ENCODE measurements around the gene SOWAHA.
A peak's percentile ranks its signal among the peaks of the same experiment; 100 is the strongest.

The SOWAHA gene

GRCh38 chr5:132770476-132771159 lies 42.5 kb upstream of the SOWAHA start:
- no CpG with 5 or more reads among the region's 8 CpGs for WGBS (ENCODE audit: extremely low coverage, insufficient coverage, insufficient read length)
- Histone ChIP-seq H3K79me2 (ENCODE audit: control insufficient read depth, insufficient read depth, low read length, poor library complexity) (peaks cover 73% of the 10 kb centered on the region), H3K4me3 (ENCODE audit: low read depth, low read length) (no peak overlapping the region)

GRCh38 chr5:132771503-132771998 lies 41.6 kb upstream of the SOWAHA start:
- peak overlapping the region; percentile 44 for H2BK120ac ChIP-seq (ENCODE audit: insufficient read depth, low read length, poor library complexity)
- H3K9ac ChIP-seq (ENCODE audit: low read length) = no peak overlapping the region
- H3K9me3 ChIP-seq (ENCODE audit: insufficient read depth, low read depth, low read length) = peaks cover 2% of the 10 kb centered on the region
- H3K36me3 ChIP-seq (ENCODE audit: control insufficient read depth in 1 of 2, insufficient read depth in 2 of 2, low read length in 2 of 2) = peaks cover 21 to 29% of the 10 kb centered on the region in 2 experiments
- no CpG with 5 or more reads among the region's 8 CpGs for WGBS (ENCODE audit: extremely low coverage, insufficient coverage, insufficient read length)
- H4K91ac ChIP-seq (ENCODE audit: low read depth, low read length) = peak overlapping the region; percentile 73
- H3K79me2 ChIP-seq (ENCODE audit: control insufficient read depth, insufficient read depth, low read length, poor library complexity) = peaks cover 75% of the 10 kb centered on the region
- H3K27me3 ChIP-seq (ENCODE audit: insufficient read depth, low read length) = no peaks in the 10 kb centered on the region
- no peak overlapping the region for H2AFZ ChIP-seq (ENCODE audit: insufficient read depth, low read length, poor library complexity)
- peak overlapping the region; percentile 55 for H2BK12ac ChIP-seq (ENCODE audit: low read length)
- no peak overlapping the region for H3K4me3 ChIP-seq (ENCODE audit: low read depth, low read length)
- H4K8ac ChIP-seq (ENCODE audit: low read depth, low read length) = peak overlapping the region; percentile 7
- H4K12ac ChIP-seq (ENCODE audit: low read depth, low read length) = no peak overlapping the region
- H2BK5ac ChIP-seq (ENCODE audit: low read depth, low read length, poor library complexity) = peak overlapping the region; percentile 75
- no peak overlapping the region for H3K23ac ChIP-seq (ENCODE audit: low read length)
- H3K18ac ChIP-seq (ENCODE audit: low read length) = peak overlapping the region; percentile 10
- peak overlapping the region; percentile 89 for H3K27ac ChIP-seq (ENCODE audit: low read depth, low read length)
- peak overlapping the region; percentile 36 for H3K4me2 ChIP-seq (ENCODE audit: low read length)
- peak overlapping the region; percentile 64 for H3K14ac ChIP-seq (ENCODE audit: low read length)
- peak; percentile 33 to 52 for DNase-seq
- H3K79me1 ChIP-seq (ENCODE audit: low read length) = peaks cover 65% of the 10 kb centered on the region
- peak overlapping the region; percentile 48 for H2AK5ac ChIP-seq (ENCODE audit: low read length)
- peak overlapping the region; percentile 99 for H3K4ac ChIP-seq (ENCODE audit: low read depth, low read length)
- H3K4me1 ChIP-seq (ENCODE audit: control insufficient read depth in 1 of 2, insufficient read depth in 2 of 2, low read length in 2 of 2) = peaks cover 78 to 80% of the 10 kb centered on the region in 2 experiments

More at GRCh38 chr5:132770476-132771159, 42.5 kb upstream of the SOWAHA start:
- peak overlapping the region; percentile 15 for H2BK12ac ChIP-seq (ENCODE audit: low read length)
- H2BK120ac ChIP-seq (ENCODE audit: insufficient read depth, low read length, poor library complexity) = peak overlapping the region; percentile 44
- no peaks in the 10 kb centered on the region for H3K27me3 ChIP-seq (ENCODE audit: insufficient read depth, low read length)
- H3K23ac ChIP-seq (ENCODE audit: low read length) = no peak overlapping the region
- H3K4me1 ChIP-seq (ENCODE audit: control insufficient read depth in 1 of 2, insufficient read depth in 2 of 2, low read length in 2 of 2) = peaks cover 82 to 89% of the 10 kb centered on the region in 2 experiments
- H3K36me3 ChIP-seq (ENCODE audit: control insufficient read depth in 1 of 2, insufficient read depth in 2 of 2, low read length in 2 of 2) = peaks cover 28 to 36% of the 10 kb centered on the region in 2 experiments
- no peak overlapping the region for H3K9ac ChIP-seq (ENCODE audit: low read length)
- peaks cover 61% of the 10 kb centered on the region for H3K79me1 ChIP-seq (ENCODE audit: low read length)
- DNase-seq = no peak
- H3K4me2 ChIP-seq (ENCODE audit: low read length) = no peak overlapping the region
- peaks cover 2% of the 10 kb centered on the region for H3K9me3 ChIP-seq (ENCODE audit: insufficient read depth, low read depth, low read length)
- H2BK5ac ChIP-seq (ENCODE audit: low read depth, low read length, poor library complexity) = peak overlapping the region; percentile 13
- H3K14ac ChIP-seq (ENCODE audit: low read length) = peak overlapping the region; percentile 41
- H3K4ac ChIP-seq (ENCODE audit: low read depth, low read length) = peak overlapping the region; percentile 37
- peak overlapping the region; percentile 89 for H3K27ac ChIP-seq (ENCODE audit: low read depth, low read length)
- H4K8ac ChIP-seq (ENCODE audit: low read depth, low read length) = peak overlapping the region; percentile 7
- H2AK5ac ChIP-seq (ENCODE audit: low read length) = no peak overlapping the region
- H4K91ac ChIP-seq (ENCODE audit: low read depth, low read length) = peak overlapping the region; percentile 44
- no peak overlapping the region for H2AFZ ChIP-seq (ENCODE audit: insufficient read depth, low read length, poor library complexity)
- no peak overlapping the region for H4K12ac ChIP-seq (ENCODE audit: low read depth, low read length)
- H3K18ac ChIP-seq (ENCODE audit: low read length) = no peak overlapping the region

- Histone ChIP-seq H3K14ac (ENCODE audit: low read length) (peak overlapping the region; percentile 96), H2BK12ac (ENCODE audit: low read length) (peak overlapping the region; percentile 55), H3K18ac (ENCODE audit: low read length) (peak overlapping the region; percentile 43), H3K23ac (ENCODE audit: low read length) (no peak overlapping the region), H2AK5ac (ENCODE audit: low read length) (peak overlapping the region; percentile 48), H2AFZ (ENCODE audit: insufficient read depth, low read length, poor library complexity) (no peak overlapping the region), H3K4me1 (ENCODE audit: control insufficient read depth in 1 of 2, insufficient read depth in 2 of 2, low read length in 2 of 2) (peaks cover 69 to 71% of the 10 kb centered on the region in 2 experiments), H3K27ac (ENCODE audit: low read depth, low read length) (peak overlapping the region; percentile 89), H3K79me1 (ENCODE audit: low read length) (peaks cover 65% of the 10 kb centered on the region), H2BK120ac (ENCODE audit: insufficient read depth, low read length, poor library complexity) (peak overlapping the region; percentile 47), H3K4ac (ENCODE audit: low read depth, low read length) (peak overlapping the region; percentile 99), H3K36me3 (ENCODE audit: control insufficient read depth in 1 of 2, insufficient read depth in 2 of 2, low read length in 2 of 2) (peaks cover 17 to 21% of the 10 kb centered on the region in 2 experiments), H4K91ac (ENCODE audit: low read depth, low read length) (peak overlapping the region; percentile 73), H3K4me2 (ENCODE audit: low read length) (peak overlapping the region; percentile 36), H3K9ac (ENCODE audit: low read length) (no peak overlapping the region), H3K27me3 (ENCODE audit: insufficient read depth, low read length) (no peaks in the 10 kb centered on the region), H4K12ac (ENCODE audit: low read depth, low read length) (no peak overlapping the region), H3K79me2 (ENCODE audit: control insufficient read depth, insufficient read depth, low read length, poor library complexity) (peaks cover 77% of the 10 kb centered on the region), H3K9me3 (ENCODE audit: insufficient read depth, low read depth, low read length) (peaks cover 2% of the 10 kb centered on the region), H2BK5ac (ENCODE audit: low read depth, low read length, poor library complexity) (peak overlapping the region; percentile 75), H3K4me3 (ENCODE audit: low read depth, low read length) (no peak overlapping the region), H4K8ac (ENCODE audit: low read depth, low read length) (peak overlapping the region; percentile 20)
- DNase-seq = no peak
- WGBS (ENCODE audit: extremely low coverage, insufficient coverage, insufficient read length) = no CpG with 5 or more reads among the region's 8 CpGs
These were observed 40.6 kb upstream of the SOWAHA start for GRCh38 chr5:132772291-132773070.

GRCh38 chr5:132773114-132773513 lies 40.0 kb upstream of the SOWAHA start:
- Histone ChIP-seq H3K9ac (ENCODE audit: low read length) (no peak overlapping the region), H3K4ac (ENCODE audit: low read depth, low read length) (peak overlapping the region; percentile 99), H3K27me3 (ENCODE audit: insufficient read depth, low read length) (no peaks in the 10 kb centered on the region), H3K4me3 (ENCODE audit: low read depth, low read length) (no peak overlapping the region), H3K23ac (ENCODE audit: low read length) (no peak overlapping the region), H4K8ac (ENCODE audit: low read depth, low read length) (peak overlapping the region; percentile 7), H4K91ac (ENCODE audit: low read depth, low read length) (peak overlapping the region; percentile 94), H4K12ac (ENCODE audit: low read depth, low read length) (no peak overlapping the region), H3K36me3 (ENCODE audit: control insufficient read depth in 1 of 2, insufficient read depth in 2 of 2, low read length in 2 of 2) (peaks cover 16 to 20% of the 10 kb centered on the region in 2 experiments), H3K9me3 (ENCODE audit: insufficient read depth, low read depth, low read length) (peaks cover 2% of the 10 kb centered on the region), H2AFZ (ENCODE audit: insufficient read depth, low read length, poor library complexity) (peak overlapping the region; percentile 18), H3K79me2 (ENCODE audit: control insufficient read depth, insufficient read depth, low read length, poor library complexity) (peaks cover 79% of the 10 kb centered on the region), H3K79me1 (ENCODE audit: low read length) (peaks cover 72% of the 10 kb centered on the region), H3K14ac (ENCODE audit: low read length) (peak overlapping the region; percentile 96), H2BK120ac (ENCODE audit: insufficient read depth, low read length, poor library complexity) (peak overlapping the region; percentile 47), H3K27ac (ENCODE audit: low read depth, low read length) (peak overlapping the region; percentile 89), H2AK5ac (ENCODE audit: low read length) (no peak overlapping the region), H2BK5ac (ENCODE audit: low read depth, low read length, poor library complexity) (peak overlapping the region; percentile 97), H3K18ac (ENCODE audit: low read length) (peak overlapping the region; percentile 85), H3K4me1 (ENCODE audit: control insufficient read depth in 1 of 2, insufficient read depth in 2 of 2, low read length in 2 of 2) (peaks cover 64 to 69% of the 10 kb centered on the region in 2 experiments), H2BK12ac (ENCODE audit: low read length) (peak overlapping the region; percentile 14), H3K4me2 (ENCODE audit: low read length) (no peak overlapping the region)
- DNase-seq = peak in 1 of 2 donors; percentile 55
- WGBS (ENCODE audit: extremely low coverage, insufficient coverage, insufficient read length) = no CpG with 5 or more reads among the region's 5 CpGs
